Fibroblast of lung (primary cell): ENCODE results near the gene MPPE1.

Source experiments
- CTCF ChIP-seq, 2 donors: IDR thresholded peaks in 1 of 2; conservative IDR thresholded peaks in 1 of 2; 1 replicate in 1 of 2; 2 replicates in 1 of 2; pipeline ENCODE4 v1.5.1; 2011 to 2012; ENCODE audit warnings: low read length in 2 of 2, control low read depth in 1 of 2, inconsistent platforms in 1 of 2, low read depth in 1 of 2, mild to moderate bottlenecking in 1 of 2
- EZH2 ChIP-seq: IDR thresholded peaks from 2 replicates; pipeline ENCODE4 v1.5.1; 2012; ENCODE audit warnings: low read length, control low read depth, mild to moderate bottlenecking; ENCODE audit errors: missing control alignments

GRCh38 chr18:11885278-11885947 lies 22.7 kb downstream of the MPPE1 start:
- no peak for TF ChIP-seq CTCF (conservative IDR thresholded peaks at IDR 0.05 in 1 of 2, IDR thresholded peaks at IDR 0.05 in 1 of 2; ENCODE audit: low read depth in 1 of 2, low read length in 2 of 2)
- no peak for TF ChIP-seq EZH2
